Keratinocyte (primary cell): ENCODE results near the gene SGCB.

ENCODE experiments used
- CTCF ChIP-seq, 3 experiments: IDR thresholded peaks in 1 of 3; conservative IDR thresholded peaks in 1 of 3; optimal IDR thresholded peaks in 1 of 3; 2 replicates in 2 of 3; 3 replicates in 1 of 3; pipeline versions ENCODE3 to v1.5.1; 2011; ENCODE audit warnings: low read length in 3 of 3, mild to moderate bottlenecking in 3 of 3, moderate library complexity in 2 of 3, control low read depth in 1 of 3, inconsistent platforms in 1 of 3; ENCODE audit not compliant: insufficient read depth in 2 of 3; ENCODE audit errors: extremely low read depth in 1 of 3
- EZH2 ChIP-seq: IDR thresholded peaks from one replicate; pipeline ENCODE4 v1.6.1; 2012; ENCODE audit warnings: inconsistent platforms, mild to moderate bottlenecking, low read length, moderate library complexity

GRCh38 chr4:52038103-52038912, at the start of gene SGCB:
- TF ChIP-seq CTCF (optimal IDR thresholded peaks at IDR 0.05 in 1 of 3, IDR thresholded peaks at IDR 0.05 in 1 of 3, conservative IDR thresholded peaks at IDR 0.05 in 1 of 3; ENCODE audit: extremely low read depth in 1 of 3, insufficient read depth in 2 of 3, low read length in 3 of 3) (no peak), EZH2 (no peak)
